GM12875 (cell line): ENCODE results near the gene MMP28.

Source experiments
- H3K4me3 ChIP-seq: one replicate; pipeline ENCODE4 v1.5.1; 2011; ENCODE audit warnings: low read depth, low read length, control low read depth
- CTCF ChIP-seq: IDR thresholded peaks from 2 replicates; pipeline ENCODE4 v1.5.1; 2011; ENCODE audit warnings: low read depth, mild to moderate bottlenecking, control low read depth, inconsistent platforms, low read length, moderate library complexity, borderline replicate concordance; ENCODE audit not compliant: insufficient read depth

The MMP28 gene

GRCh38 chr17:35790841-35791240 is 4.6 kb downstream of the MMP28 start:
- no peak overlapping the region for H3K4me3 ChIP-seq
- TF ChIP-seq CTCF, result no peak

- no peak for TF ChIP-seq CTCF
- no peak overlapping the region for H3K4me3 ChIP-seq
These were observed 6.7 kb downstream of the MMP28 start for GRCh38 chr17:35788477-35789368.

GRCh38 chr17:35786941-35787432 is 8.5 kb downstream of the MMP28 start:
- TF ChIP-seq CTCF, result no peak
- H3K4me3 ChIP-seq, result no peak overlapping the region

- H3K4me3 ChIP-seq, result no peak overlapping the region
These were observed 10.5 kb downstream of the MMP28 start for GRCh38 chr17:35784895-35785294.

GRCh38 chr17:35780950-35781349 is 14.5 kb downstream of the MMP28 start:
- TF ChIP-seq CTCF, result no peak

More at GRCh38 chr17:35784895-35785294, 10.5 kb downstream of the MMP28 start:
- TF ChIP-seq CTCF, result no peak

GRCh38 chr17:35778641-35779196 is 16.7 kb downstream of the MMP28 start:
- no peak overlapping the region for H3K4me3 ChIP-seq

More at GRCh38 chr17:35780950-35781349, 14.5 kb downstream of the MMP28 start:
- H3K4me3 ChIP-seq, result no peak overlapping the region

More at GRCh38 chr17:35778641-35779196, 16.7 kb downstream of the MMP28 start:
- TF ChIP-seq CTCF, result no peak
